GF-D8 (cell line): ENCODE data around the gene TBX15.
"Not testable (repeated sequence)": the region's sequence is repeated elsewhere in the genome, so short reads cannot be mapped to it uniquely, and the experiment has no call there.

Source experiments
- DNase-seq: peaks from one replicate; lab custom pipeline; 2025; lab: John Stamatoyannopoulos, UW

Gene TBX15

GRCh38 chr1:118926261-118926660 is 61.9 kb downstream of the TBX15 start:
- DNase-seq: no peak

GRCh38 chr1:118925651-118926050 is 62.5 kb downstream of the TBX15 start:
- no peak for DNase-seq

- DNase-seq: no peak
These were observed 64.8 kb downstream of the TBX15 start for GRCh38 chr1:118923319-118923718.

- DNase-seq: no peak
These were observed 66.1 kb downstream of the TBX15 start for GRCh38 chr1:118921994-118922393.

- no peak for DNase-seq
These were observed 67.9 kb downstream of the TBX15 start for GRCh38 chr1:118920124-118920717.

- DNase-seq: no peak
These were observed 69.2 kb downstream of the TBX15 start for GRCh38 chr1:118918940-118919259.

GRCh38 chr1:118918230-118918939 is 69.8 kb downstream of the TBX15 start:
- no peak for DNase-seq

- not testable (repeated sequence) for DNase-seq
These were observed 71.8 kb downstream of the TBX15 start for GRCh38 chr1:118916346-118916745.

GRCh38 chr1:118914379-118915161 is 73.6 kb downstream of the TBX15 start:
- DNase-seq: no peak

GRCh38 chr1:118913818-118914217 is 74.3 kb downstream of the TBX15 start:
- DNase-seq: no peak

- DNase-seq: no peak
These were observed 75.6 kb downstream of the TBX15 start for GRCh38 chr1:118912574-118912973.

- DNase-seq: no peak
These were observed 76.6 kb downstream of the TBX15 start for GRCh38 chr1:118911571-118911970.

GRCh38 chr1:118907466-118907865 is 80.7 kb downstream of the TBX15 start:
- DNase-seq: no peak

- DNase-seq: no peak
These were observed 82.5 kb downstream of the TBX15 start for GRCh38 chr1:118905671-118906070.

- DNase-seq: no peak
These were observed 82.9 kb downstream of the TBX15 start for GRCh38 chr1:118905196-118905595.

- no peak for DNase-seq
These were observed 85.4 kb downstream of the TBX15 start for GRCh38 chr1:118902711-118903191.

GRCh38 chr1:118902299-118902698 is 85.8 kb downstream of the TBX15 start:
- DNase-seq: no peak

- DNase-seq: no peak
These were observed 87.3 kb downstream of the TBX15 start for GRCh38 chr1:118900643-118901440.

GRCh38 chr1:118899340-118899739 is 88.8 kb downstream of the TBX15 start:
- DNase-seq: no peak

- no peak for DNase-seq
These were observed 89.4 kb downstream of the TBX15 start for GRCh38 chr1:118898712-118899111.

GRCh38 chr1:118896416-118896815 is 91.7 kb downstream of the TBX15 start:
- no peak for DNase-seq

GRCh38 chr1:118894836-118895235 is 93.3 kb downstream of the TBX15 start:
- DNase-seq: no peak
